Measurements from ENCODE around the gene FMNL2.

DNA sequence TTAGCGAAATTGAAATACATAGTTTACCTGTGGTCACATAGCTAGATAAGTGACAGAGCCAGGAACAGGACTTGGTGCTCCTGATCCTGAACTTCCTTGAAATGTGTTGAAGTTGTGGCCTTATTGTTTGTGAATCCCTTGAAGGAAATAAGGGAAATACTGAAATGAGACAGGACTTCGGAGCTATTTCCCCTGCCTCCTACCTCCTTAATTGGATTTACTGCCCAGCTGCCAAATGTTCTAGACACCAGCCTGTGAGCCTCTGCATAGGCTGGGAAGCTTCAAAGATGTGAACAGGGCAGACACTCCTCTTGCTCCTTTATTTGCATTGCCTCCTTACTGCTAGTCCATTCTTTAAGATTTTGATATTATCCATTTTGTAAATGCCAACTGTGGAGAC lies 247.1 kb downstream of the FMNL2 start:
- TF ChIP-seq, protein P1, sequence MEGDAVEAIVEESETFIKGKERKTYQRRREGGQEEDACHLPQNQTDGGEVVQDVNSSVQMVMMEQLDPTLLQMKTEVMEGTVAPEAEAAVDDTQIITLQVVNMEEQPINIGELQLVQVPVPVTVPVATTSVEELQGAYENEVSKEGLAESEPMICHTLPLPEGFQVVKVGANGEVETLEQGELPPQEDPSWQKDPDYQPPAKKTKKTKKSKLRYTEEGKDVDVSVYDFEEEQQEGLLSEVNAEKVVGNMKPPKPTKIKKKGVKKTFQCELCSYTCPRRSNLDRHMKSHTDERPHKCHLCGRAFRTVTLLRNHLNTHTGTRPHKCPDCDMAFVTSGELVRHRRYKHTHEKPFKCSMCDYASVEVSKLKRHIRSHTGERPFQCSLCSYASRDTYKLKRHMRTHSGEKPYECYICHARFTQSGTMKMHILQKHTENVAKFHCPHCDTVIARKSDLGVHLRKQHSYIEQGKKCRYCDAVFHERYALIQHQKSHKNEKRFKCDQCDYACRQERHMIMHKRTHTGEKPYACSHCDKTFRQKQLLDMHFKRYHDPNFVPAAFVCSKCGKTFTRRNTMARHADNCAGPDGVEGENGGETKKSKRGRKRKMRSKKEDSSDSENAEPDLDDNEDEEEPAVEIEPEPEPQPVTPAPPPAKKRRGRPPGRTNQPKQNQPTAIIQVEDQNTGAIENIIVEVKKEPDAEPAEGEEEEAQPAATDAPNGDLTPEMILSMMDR (IDR thresholded peaks at IDR 0.05; ENCODE audit: insufficient read depth, low read depth, low read length) = no peak
- TF ChIP-seq EZH2 (IDR thresholded peaks at IDR 0.05; ENCODE audit: insufficient read depth, low read length) = no peak

Measured in astrocyte (in vitro differentiated cells and primary cell).